Glomerular endothelial cell (primary cell): ENCODE measurements around the gene PDZD4. TPM values are rescaled to one million over a fixed set of nuclear protein-coding genes. Genes with fewer than 3 reads are reported as not detected.

ENCODE experiments used
- DNase-seq: peaks from one replicate; pipeline ENCODE4 v3.0.0-alpha.2; 2011; ENCODE audit warnings: low read depth, low spot score; ENCODE audit errors: extremely low read depth
- total RNA-seq: library from RNA; depleted of rRNA; stranded (reverse); fragments of >200 nt; gene quantifications from 2 replicates; pipeline ENCODE4 v1.2.3, GENCODE V29; 2015

PDZD4 gene
- total RNA-seq, 1 donor from 2014 or later = 0.12 TPM

DNA sequence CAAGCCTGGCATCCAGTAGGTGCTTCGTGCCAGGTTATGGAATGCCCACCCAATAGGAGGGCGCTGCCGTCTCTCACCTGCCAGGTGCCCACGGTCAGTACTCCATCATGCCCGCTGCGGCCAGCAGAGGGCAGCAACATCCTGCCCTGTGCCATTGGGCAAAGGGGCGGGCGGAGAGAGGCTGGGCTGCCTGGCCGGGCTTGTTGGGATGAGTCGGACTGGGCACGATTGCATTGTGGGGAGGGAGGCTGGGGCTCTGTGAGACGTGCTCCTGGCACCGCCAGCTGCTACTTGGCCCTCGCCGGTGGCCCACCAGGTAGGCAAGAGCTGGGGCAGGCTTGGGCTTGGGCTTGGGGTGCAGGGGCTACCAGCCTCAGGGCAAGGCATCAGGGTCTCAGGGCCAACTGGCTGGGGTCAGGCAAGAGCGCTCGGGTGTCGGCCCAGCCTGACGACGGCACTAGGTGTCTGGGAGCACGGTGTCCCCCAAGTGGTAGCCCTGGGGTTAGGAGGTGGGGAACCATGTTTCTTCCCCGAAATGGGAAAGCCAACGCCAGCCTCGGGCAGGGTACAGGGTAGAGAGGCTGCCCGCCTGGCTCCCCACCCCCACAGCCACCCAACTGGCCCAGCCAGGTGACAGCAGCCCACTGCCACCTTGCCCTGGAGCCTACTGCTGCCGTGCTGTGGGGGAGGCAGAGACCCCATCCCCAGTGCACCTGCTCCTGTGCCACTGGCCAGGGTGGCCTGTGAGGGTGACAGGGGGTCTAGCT, 66.2 kb downstream of the PDZD4 start, which contains the start of gene PLXNB3:
Gene PLXNB3, plus strand, starts transcription at position 261 of the 767 bp plus-strand sequence. CDS start 1,287 bp downstream, outside the sequence.
- no peak for DNase-seq

- DNase-seq = no peak
Observed at GRCh38 chrX:153763298-153763932, 66.9 kb downstream of the PDZD4 start.

- DNase-seq = no peak
Observed at GRCh38 chrX:153762626-153763173, 67.6 kb downstream of the PDZD4 start.

DNA sequence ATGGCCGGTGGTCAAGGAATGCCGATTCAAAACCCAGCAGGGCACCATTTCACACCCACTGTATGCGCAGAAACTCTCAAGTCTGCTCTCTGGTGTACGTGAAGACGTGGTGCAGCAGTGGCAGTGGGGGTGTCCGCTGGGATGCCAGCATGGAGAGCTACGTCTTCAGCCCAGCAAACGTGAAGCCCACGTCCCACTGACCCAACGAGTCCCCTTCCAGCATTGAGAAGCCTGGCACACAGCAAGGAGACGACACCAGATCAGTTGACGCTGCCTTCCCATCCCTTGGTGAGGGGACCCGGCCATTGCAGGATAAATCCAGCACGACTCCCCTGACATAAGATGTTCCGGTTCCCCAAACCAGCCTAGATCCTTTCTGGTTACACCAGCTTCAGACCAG, 68.5 kb downstream of the PDZD4 start:
- no peak for DNase-seq

DNA sequence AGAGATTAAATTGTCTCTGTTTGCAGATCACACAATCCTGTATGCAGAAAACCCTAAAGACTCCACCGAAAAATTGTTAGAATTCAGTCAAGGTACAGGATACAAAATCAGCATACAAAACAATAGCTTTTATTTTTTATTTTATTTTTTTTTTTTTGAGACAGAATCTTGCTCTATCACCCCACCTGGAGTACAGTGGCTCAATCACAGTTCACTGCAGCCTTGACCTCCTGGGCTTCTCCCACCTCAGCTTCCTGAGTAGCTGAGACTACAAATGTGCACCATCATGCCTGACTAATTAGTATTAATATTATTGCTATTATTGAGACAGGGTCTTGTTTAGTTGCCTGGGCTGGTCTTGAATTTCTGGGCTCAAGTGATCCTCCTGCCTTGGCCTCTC, 75.2 kb downstream of the PDZD4 start:
- DNase-seq = no peak

Other genes starting within 250 kb of the PDZD4 start
- 34.1 and 35.2 TPM in 2 replicates for gene CCNQ, start 231.4 kb downstream of the PDZD4 start, total RNA-seq
- 0.76 TPM in 1 of 2 replicates, not detected in the other for gene DUSP9, start 183.3 kb downstream of the PDZD4 start, total RNA-seq
- not detected in 2 replicates for gene PNCK, start 156.7 kb downstream of the PDZD4 start, total RNA-seq
- gene SLC6A8, start 142.6 kb downstream of the PDZD4 start, total RNA-seq = 17.3 and 18.7 TPM in 2 replicates
- 206 and 215 TPM in 2 replicates for gene BCAP31, start 106.2 kb downstream of the PDZD4 start, total RNA-seq
- 13.8 and 20.9 TPM in 2 replicates for gene ABCD1, start 105.7 kb downstream of the PDZD4 start, total RNA-seq
- gene PLXNB3, start 66.3 kb downstream of the PDZD4 start, total RNA-seq = 25.6 and 37.6 TPM in 2 replicates
- gene SRPK3, start 49.5 kb downstream of the PDZD4 start, total RNA-seq = 0.34 TPM in 1 of 2 replicates, not detected in the other
- gene IDH3G, start 36.2 kb downstream of the PDZD4 start, total RNA-seq = 94.4 and 102 TPM in 2 replicates
- 212 and 286 TPM in 2 replicates for gene SSR4, start 35.9 kb downstream of the PDZD4 start, total RNA-seq
- gene L1CAM, start 55.6 kb upstream of the PDZD4 start, total RNA-seq = 1.6 and 17.1 TPM in 2 replicates
- gene AVPR2, start 74.1 kb upstream of the PDZD4 start, total RNA-seq = not detected in 2 replicates
- gene ARHGAP4, start 95.7 kb upstream of the PDZD4 start, total RNA-seq = 2.9 and 24.2 TPM in 2 replicates
- 144 and 194 TPM in 2 replicates for gene NAA10, start 104.5 kb upstream of the PDZD4 start, total RNA-seq
- gene RENBP, start 114.1 kb upstream of the PDZD4 start, total RNA-seq = 19.0 and 23.7 TPM in 2 replicates
- 54.4 and 91.0 TPM in 2 replicates for gene HCFC1, start 141.3 kb upstream of the PDZD4 start, total RNA-seq
- 3.3 and 6.7 TPM in 2 replicates for gene TMEM187, start 142.2 kb upstream of the PDZD4 start, total RNA-seq
- 106 and 116 TPM in 2 replicates for gene IRAK1, start 189.4 kb upstream of the PDZD4 start, total RNA-seq